Measurements from ENCODE around the gene CTTN.

GRCh38 chr11:70431611-70432010, 33.3 kb downstream of the CTTN start:
- no peak for TF ChIP-seq CTCF (IDR thresholded peaks at IDR 0.05)
- no peak for TF ChIP-seq POLR2A (IDR thresholded peaks at IDR 0.05)
